GM20000 (cell line): ENCODE measurements around the gene BTK.
A peak's percentile ranks its signal among the peaks of the same experiment; 100 is the strongest.

Experiments
- DNase-seq: peaks from one replicate; pipeline ENCODE4 v3.0.0; 2012; ENCODE audit warnings: low spot score
- CTCF ChIP-seq: IDR thresholded peaks from 2 replicates; pipeline ENCODE4 v1.5.1; 2012; ENCODE audit warnings: mild to moderate bottlenecking, control low read depth; ENCODE audit errors: extremely low read depth, missing control alignments

Gene BTK

GRCh38 chrX:101416691-101417090, 30.7 kb upstream of the BTK start:
- TF ChIP-seq CTCF, result no peak
- no peak for DNase-seq

GRCh38 chrX:101415180-101416145, 29.5 kb upstream of the BTK start:
- DNase-seq, result peak; percentile 36
- TF ChIP-seq CTCF, result peak; percentile 31

GRCh38 chrX:101411984-101412383, 26.0 kb upstream of the BTK start:
- TF ChIP-seq CTCF, result no peak
- DNase-seq, result no peak

GRCh38 chrX:101410461-101410860, 24.5 kb upstream of the BTK start:
- DNase-seq, result no peak
- no peak for TF ChIP-seq CTCF

- no peak for DNase-seq
- no peak for TF ChIP-seq CTCF
These were observed 23.1 kb upstream of the BTK start for GRCh38 chrX:101409043-101409442.

GRCh38 chrX:101408532-101408841, 22.5 kb upstream of the BTK start:
- no peak for TF ChIP-seq CTCF
- no peak for DNase-seq

- TF ChIP-seq CTCF, result no peak
- peak; percentile 73 for DNase-seq
These were observed 21.9 kb upstream of the BTK start, which contains the start of the genes GLA and HNRNPH2 for GRCh38 chrX:101407748-101408531. TSS of gene GLA (minus strand) at chrX:101407925. CDS start at chrX:101407903, 22 bp downstream. TSS of gene HNRNPH2 (plus strand) at chrX:101408222. CDS start at chrX:101411989, 3,767 bp downstream.
